HepG2 (cell line): ENCODE results near the gene SYAP1. TPM values are rescaled to one million over a fixed set of nuclear protein-coding genes. Genes with fewer than 3 reads are reported as not detected.

ENCODE experiments used
- AGO1 ChIP-seq: fragments of 200-400 bp; formaldehyde crosslinking; IDR thresholded peaks from 2 replicates; pipeline ENCODE4 v1.6.1; 2017; ENCODE audit warnings: mild to moderate bottlenecking, low read depth, low read length, moderate library complexity; ENCODE audit not compliant: poor library complexity, severe bottlenecking
- CBX5 ChIP-seq: sonication (generic); formaldehyde crosslinking; IDR thresholded peaks from 2 replicates; pipeline ENCODE4 v1.4.0; 2020; ENCODE audit warnings: missing genetic modification reagents, borderline replicate concordance
- DR1 ChIP-seq: sonication (generic); formaldehyde crosslinking; IDR thresholded peaks from 2 replicates; pipeline ENCODE4 v1.8.0; 2021; ENCODE audit warnings: mild to moderate bottlenecking, missing genetic modification reagents, inconsistent platforms
- ELF3 ChIP-seq: IDR thresholded peaks from 2 replicates; pipeline ENCODE4 v1.6.1; 2016; ENCODE audit warnings: missing genetic modification reagents, missing compliant biosample characterization
- EP300 ChIP-seq, 3 experiments: sonication (generic) in 1 of 3; formaldehyde crosslinking in 1 of 3; IDR thresholded peaks; 2 replicates each; pipeline versions ENCODE4 v1.5.1 to v1.6.1; 2011 to 2020; ENCODE audit warnings: low read depth in 2 of 3, low read length in 2 of 3, borderline replicate concordance in 1 of 3, improper control_type of control experiment in 1 of 3, mild to moderate bottlenecking in 1 of 3, missing genetic modification reagents in 1 of 3, moderate library complexity in 1 of 3
- NFRKB ChIP-seq: fragments of 450-650 bp; IDR thresholded peaks from 2 replicates; pipeline ENCODE4 v1.6.1; 2017
- PHF20 ChIP-seq: sonication (generic); formaldehyde crosslinking; IDR thresholded peaks from 2 replicates; pipeline ENCODE4 v1.5.0; 2020; ENCODE audit warnings: mild to moderate bottlenecking, missing genetic modification reagents
- ZNF34 ChIP-seq: sonication (generic); formaldehyde crosslinking; IDR thresholded peaks from 2 replicates; pipeline ENCODE4 v1.4.0; 2020; ENCODE audit warnings: mild to moderate bottlenecking, missing genetic modification reagents, borderline replicate concordance
- ZNF484 ChIP-seq: sonication (generic); formaldehyde crosslinking; IDR thresholded peaks from 2 replicates; pipeline ENCODE4 v1.5.1; 2020; ENCODE audit warnings: mild to moderate bottlenecking, low read depth, missing genetic modification reagents, borderline replicate concordance
- polyA plus RNA-seq, 8 experiments: library from polyadenylated mRNA; depleted of rRNA in 3 of 8; stranded (reverse) in 7 of 8; unstranded in 1 of 8; fragments of >200 nt; fragmentation: Illumina TruSeq in 4 of 8; extraction: Trizol in 4 of 8; gene quantifications; 2 replicates each; pipeline versions ENCODE4 v1.2.1 to v1.2.3, GENCODE V29; 2011 to 2016; ENCODE audit warnings: low read depth in 4 of 8, missing spikeins in 1 of 8, mixed read lengths in 1 of 8; ENCODE audit not compliant: insufficient read depth in 1 of 8
- total RNA-seq, 5 experiments: library from RNA; depleted of rRNA; stranded (reverse); fragments of >200 nt; fragmentation: Illumina TruSeq; extraction: Trizol; gene quantifications; 2 replicates each; pipeline ENCODE4 v1.2.3, GENCODE V29; 2016; ENCODE audit warnings: low read depth in 1 of 5
- TF ChIP-seq, protein P1 (sequence below): sonication (generic); formaldehyde crosslinking; IDR thresholded peaks from 2 replicates; pipeline ENCODE4 v1.5.0; 2020; ENCODE audit warnings: mild to moderate bottlenecking, missing genetic modification reagents, borderline replicate concordance
- TF ChIP-seq, protein P2 (sequence below): sonication (generic); IDR thresholded peaks from 2 replicates; pipeline ENCODE4 v1.6.1; 2016; ENCODE audit warnings: low read depth, borderline replicate concordance
- TF ChIP-seq, protein P3 (sequence below): sonication (generic); formaldehyde crosslinking; IDR thresholded peaks from 2 replicates; pipeline ENCODE4 v1.8.1; 2023; ENCODE audit warnings: missing genetic modification reagents, inconsistent platforms, borderline replicate concordance
- TF ChIP-seq, protein P4 (sequence below): sonication (generic); formaldehyde crosslinking; IDR thresholded peaks from 2 replicates; pipeline ENCODE4 v1.4.0; 2020; ENCODE audit warnings: missing genetic modification reagents, borderline replicate concordance
- TF ChIP-seq, protein P5 (sequence below): sonication (generic); formaldehyde crosslinking; IDR thresholded peaks from 2 replicates; pipeline ENCODE4 v1.5.0; 2020; ENCODE audit warnings: missing genetic modification reagents
- TF ChIP-seq, protein P6 (sequence below): sonication (generic); formaldehyde crosslinking; IDR thresholded peaks from 2 replicates; pipeline ENCODE4 v1.4.0; 2020; ENCODE audit warnings: mild to moderate bottlenecking, missing genetic modification reagents

SYAP1 gene
- total and polyA plus RNA-seq, 2 of the 13 experiments (the other 11 are each of a cell fraction or from before 2014, with no cell fraction given) = 4.9 to 18.5 TPM

DNA sequence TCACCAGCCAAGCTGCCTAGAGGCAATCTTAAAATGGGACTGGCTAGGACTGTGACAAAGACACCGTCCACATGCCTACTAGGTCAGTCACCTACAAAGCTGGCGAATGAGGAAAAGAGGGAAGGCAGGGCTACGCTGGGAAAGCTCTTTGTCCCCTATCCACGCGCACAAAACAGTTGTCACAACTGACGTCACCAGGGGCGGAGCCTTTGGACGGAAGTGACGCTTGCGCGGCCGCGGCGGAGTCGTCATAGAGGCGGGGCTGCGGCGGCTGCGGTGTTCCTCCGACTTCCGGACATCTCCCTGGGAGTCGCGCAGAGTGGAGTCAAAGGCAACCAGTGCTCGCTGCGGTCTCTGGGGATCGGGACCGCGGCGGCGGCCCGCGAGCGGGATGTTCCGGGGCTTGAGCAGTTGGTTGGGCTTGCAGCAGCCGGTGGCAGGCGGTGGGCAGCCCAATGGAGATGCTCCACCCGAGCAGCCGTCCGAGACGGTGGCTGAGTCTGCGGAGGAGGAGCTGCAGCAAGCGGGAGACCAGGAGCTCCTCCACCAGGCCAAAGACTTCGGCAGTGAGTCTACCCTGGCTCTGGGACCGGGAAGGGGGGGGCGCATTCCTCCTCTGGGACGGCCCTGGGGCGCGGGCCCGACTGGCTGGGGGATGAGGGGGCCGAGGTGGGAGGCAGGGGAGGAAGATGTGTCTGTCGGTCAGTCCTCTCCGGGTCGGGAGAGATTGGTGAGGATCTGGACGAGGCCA is at the start of gene SYAP1 (continued):
- TF ChIP-seq, protein P1, sequence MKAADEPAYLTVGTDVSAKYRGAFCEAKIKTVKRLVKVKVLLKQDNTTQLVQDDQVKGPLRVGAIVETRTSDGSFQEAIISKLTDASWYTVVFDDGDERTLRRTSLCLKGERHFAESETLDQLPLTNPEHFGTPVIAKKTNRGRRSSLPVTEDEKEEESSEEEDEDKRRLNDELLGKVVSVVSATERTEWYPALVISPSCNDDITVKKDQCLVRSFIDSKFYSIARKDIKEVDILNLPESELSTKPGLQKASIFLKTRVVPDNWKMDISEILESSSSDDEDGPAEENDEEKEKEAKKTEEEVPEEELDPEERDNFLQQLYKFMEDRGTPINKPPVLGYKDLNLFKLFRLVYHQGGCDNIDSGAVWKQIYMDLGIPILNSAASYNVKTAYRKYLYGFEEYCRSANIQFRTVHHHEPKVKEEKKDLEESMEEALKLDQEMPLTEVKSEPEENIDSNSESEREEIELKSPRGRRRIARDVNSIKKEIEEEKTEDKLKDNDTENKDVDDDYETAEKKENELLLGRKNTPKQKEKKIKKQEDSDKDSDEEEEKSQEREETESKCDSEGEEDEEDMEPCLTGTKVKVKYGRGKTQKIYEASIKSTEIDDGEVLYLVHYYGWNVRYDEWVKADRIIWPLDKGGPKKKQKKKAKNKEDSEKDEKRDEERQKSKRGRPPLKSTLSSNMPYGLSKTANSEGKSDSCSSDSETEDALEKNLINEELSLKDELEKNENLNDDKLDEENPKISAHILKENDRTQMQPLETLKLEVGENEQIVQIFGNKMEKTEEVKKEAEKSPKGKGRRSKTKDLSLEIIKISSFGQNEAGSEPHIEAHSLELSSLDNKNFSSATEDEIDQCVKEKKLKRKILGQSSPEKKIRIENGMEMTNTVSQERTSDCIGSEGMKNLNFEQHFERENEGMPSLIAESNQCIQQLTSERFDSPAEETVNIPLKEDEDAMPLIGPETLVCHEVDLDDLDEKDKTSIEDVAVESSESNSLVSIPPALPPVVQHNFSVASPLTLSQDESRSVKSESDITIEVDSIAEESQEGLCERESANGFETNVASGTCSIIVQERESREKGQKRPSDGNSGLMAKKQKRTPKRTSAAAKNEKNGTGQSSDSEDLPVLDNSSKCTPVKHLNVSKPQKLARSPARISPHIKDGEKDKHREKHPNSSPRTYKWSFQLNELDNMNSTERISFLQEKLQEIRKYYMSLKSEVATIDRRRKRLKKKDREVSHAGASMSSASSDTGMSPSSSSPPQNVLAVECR (CRISPR knock-in tag) = peak; percentile 77; the same call in 1 of the 2 replicates
- TF ChIP-seq, protein P2, sequence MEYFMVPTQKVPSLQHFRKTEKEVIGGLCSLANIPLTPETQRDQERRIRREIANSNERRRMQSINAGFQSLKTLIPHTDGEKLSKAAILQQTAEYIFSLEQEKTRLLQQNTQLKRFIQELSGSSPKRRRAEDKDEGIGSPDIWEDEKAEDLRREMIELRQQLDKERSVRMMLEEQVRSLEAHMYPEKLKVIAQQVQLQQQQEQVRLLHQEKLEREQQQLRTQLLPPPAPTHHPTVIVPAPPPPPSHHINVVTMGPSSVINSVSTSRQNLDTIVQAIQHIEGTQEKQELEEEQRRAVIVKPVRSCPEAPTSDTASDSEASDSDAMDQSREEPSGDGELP = no peak
- TF ChIP-seq, protein P3, sequence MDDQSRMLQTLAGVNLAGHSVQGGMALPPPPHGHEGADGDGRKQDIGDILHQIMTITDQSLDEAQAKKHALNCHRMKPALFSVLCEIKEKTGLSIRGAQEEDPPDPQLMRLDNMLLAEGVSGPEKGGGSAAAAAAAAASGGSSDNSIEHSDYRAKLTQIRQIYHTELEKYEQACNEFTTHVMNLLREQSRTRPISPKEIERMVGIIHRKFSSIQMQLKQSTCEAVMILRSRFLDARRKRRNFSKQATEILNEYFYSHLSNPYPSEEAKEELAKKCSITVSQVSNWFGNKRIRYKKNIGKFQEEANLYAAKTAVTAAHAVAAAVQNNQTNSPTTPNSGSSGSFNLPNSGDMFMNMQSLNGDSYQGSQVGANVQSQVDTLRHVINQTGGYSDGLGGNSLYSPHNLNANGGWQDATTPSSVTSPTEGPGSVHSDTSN (CRISPR knock-in tag) = no peak
- TF ChIP-seq PHF20 (CRISPR knock-in tag) (peak; percentile 86), ELF3 (CRISPR knock-in tag) (peak; percentile 74), DR1 (CRISPR knock-in tag) (peak; percentile 69), NFRKB (no peak), AGO1 (no peak), EP300 (IDR thresholded peaks at IDR 0.05; ENCODE audit: low read depth in 2 of 2, low read length in 2 of 2) (no peak), EP300 (CRISPR knock-in tag; IDR thresholded peaks at IDR 0.05; ENCODE audit: borderline replicate concordance) (no peak), ZNF484 (CRISPR knock-in tag) (no peak), ZNF34 (CRISPR knock-in tag) (no peak), CBX5 (no peak)
- TF ChIP-seq, protein P4, sequence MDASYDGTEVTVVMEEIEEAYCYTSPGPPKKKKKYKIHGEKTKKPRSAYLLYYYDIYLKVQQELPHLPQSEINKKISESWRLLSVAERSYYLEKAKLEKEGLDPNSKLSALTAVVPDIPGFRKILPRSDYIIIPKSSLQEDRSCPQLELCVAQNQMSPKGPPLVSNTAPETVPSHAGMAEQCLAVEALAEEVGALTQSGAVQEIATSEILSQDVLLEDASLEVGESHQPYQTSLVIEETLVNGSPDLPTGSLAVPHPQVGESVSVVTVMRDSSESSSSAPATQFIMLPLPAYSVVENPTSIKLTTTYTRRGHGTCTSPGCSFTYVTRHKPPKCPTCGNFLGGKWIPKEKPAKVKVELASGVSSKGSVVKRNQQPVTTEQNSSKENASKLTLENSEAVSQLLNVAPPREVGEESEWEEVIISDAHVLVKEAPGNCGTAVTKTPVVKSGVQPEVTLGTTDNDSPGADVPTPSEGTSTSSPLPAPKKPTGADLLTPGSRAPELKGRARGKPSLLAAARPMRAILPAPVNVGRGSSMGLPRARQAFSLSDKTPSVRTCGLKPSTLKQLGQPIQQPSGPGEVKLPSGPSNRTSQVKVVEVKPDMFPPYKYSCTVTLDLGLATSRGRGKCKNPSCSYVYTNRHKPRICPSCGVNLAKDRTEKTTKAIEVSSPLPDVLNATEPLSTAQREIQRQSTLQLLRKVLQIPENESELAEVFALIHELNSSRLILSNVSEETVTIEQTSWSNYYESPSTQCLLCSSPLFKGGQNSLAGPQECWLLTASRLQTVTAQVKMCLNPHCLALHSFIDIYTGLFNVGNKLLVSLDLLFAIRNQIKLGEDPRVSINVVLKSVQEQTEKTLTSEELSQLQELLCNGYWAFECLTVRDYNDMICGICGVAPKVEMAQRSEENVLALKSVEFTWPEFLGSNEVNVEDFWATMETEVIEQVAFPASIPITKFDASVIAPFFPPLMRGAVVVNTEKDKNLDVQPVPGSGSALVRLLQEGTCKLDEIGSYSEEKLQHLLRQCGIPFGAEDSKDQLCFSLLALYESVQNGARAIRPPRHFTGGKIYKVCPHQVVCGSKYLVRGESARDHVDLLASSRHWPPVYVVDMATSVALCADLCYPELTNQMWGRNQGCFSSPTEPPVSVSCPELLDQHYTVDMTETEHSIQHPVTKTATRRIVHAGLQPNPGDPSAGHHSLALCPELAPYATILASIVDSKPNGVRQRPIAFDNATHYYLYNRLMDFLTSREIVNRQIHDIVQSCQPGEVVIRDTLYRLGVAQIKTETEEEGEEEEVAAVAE (CRISPR knock-in tag) = no peak
- TF ChIP-seq, protein P5, sequence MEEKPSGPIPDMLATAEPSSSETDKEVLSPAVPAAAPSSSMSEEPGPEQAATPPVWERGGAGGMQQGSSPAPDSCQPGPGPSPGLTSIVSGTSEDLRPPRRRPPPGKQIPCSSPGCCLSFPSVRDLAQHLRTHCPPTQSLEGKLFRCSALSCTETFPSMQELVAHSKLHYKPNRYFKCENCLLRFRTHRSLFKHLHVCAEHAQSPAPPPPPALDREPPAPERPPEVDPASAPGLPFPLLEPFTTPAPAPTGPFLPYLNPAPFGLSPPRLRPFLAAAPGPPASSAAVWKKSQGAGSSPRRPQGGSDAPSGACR (CRISPR knock-in tag) = 0 out of 2 replicates have a peak, but pooled peaks have one; percentile 44
- TF ChIP-seq, protein P6, sequence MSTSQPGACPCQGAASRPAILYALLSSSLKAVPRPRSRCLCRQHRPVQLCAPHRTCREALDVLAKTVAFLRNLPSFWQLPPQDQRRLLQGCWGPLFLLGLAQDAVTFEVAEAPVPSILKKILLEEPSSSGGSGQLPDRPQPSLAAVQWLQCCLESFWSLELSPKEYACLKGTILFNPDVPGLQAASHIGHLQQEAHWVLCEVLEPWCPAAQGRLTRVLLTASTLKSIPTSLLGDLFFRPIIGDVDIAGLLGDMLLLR (CRISPR knock-in tag) = no peak
